GM13976 (cell line): Measurements from ENCODE around the gene TRPC4AP.

ENCODE experiments used
- DNase-seq: peaks from one replicate; pipeline ENCODE4 v3.0.0; 2012; ENCODE audit warnings: low spot score
- in situ Hi-C: fragments of 300-500 bp; cut with MboI; formaldehyde crosslinking; loops from one replicate; pipeline ENCODE4 v1.12.0; 2022; ENCODE audit warnings: low sequenced_read_pairs, mixed read lengths, inconsistent platforms; ENCODE audit not compliant: unreplicated experiment
- TF ChIP-seq, protein P1 (sequence below): IDR thresholded peaks from 2 replicates; pipeline ENCODE4 v1.5.1; 2012; ENCODE audit warnings: borderline replicate concordance, mild to moderate bottlenecking; ENCODE audit not compliant: insufficient read depth; ENCODE audit errors: extremely low read depth, missing control alignments, control extremely low read depth

Gene TRPC4AP

DNA sequence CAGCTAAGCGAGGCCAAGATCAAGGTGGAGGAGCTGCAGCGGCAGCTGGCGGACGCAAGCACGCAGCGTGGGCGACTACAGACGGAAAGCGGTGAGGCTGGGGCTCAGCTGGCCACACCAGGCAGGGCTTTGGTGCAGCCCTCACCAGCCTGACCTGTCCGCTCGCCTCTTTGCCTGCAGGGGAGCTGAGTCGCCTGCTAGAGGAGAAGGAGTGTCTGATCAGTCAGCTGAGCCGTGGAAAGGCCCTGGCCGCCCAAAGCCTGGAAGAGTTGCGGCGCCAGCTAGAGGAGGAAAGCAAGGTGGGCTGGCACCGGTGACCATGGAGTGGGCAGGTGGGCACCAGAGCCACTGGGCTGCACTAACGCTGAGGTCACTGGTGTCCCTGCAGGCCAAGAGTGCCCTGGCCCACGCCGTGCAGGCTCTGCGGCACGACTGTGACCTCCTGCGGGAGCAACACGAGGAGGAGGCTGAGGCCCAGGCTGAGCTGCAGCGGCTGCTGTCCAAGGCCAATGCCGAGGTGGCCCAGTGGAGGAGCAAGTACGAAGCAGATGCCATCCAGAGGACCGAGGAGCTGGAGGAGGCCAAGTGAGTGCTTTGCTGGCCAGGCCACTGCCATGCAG is 94.2 kb downstream of the TRPC4AP start:
- no peak for DNase-seq
- in situ Hi-C loops: no loop called here
- TF ChIP-seq, protein P1, sequence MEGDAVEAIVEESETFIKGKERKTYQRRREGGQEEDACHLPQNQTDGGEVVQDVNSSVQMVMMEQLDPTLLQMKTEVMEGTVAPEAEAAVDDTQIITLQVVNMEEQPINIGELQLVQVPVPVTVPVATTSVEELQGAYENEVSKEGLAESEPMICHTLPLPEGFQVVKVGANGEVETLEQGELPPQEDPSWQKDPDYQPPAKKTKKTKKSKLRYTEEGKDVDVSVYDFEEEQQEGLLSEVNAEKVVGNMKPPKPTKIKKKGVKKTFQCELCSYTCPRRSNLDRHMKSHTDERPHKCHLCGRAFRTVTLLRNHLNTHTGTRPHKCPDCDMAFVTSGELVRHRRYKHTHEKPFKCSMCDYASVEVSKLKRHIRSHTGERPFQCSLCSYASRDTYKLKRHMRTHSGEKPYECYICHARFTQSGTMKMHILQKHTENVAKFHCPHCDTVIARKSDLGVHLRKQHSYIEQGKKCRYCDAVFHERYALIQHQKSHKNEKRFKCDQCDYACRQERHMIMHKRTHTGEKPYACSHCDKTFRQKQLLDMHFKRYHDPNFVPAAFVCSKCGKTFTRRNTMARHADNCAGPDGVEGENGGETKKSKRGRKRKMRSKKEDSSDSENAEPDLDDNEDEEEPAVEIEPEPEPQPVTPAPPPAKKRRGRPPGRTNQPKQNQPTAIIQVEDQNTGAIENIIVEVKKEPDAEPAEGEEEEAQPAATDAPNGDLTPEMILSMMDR: no peak

DNA sequence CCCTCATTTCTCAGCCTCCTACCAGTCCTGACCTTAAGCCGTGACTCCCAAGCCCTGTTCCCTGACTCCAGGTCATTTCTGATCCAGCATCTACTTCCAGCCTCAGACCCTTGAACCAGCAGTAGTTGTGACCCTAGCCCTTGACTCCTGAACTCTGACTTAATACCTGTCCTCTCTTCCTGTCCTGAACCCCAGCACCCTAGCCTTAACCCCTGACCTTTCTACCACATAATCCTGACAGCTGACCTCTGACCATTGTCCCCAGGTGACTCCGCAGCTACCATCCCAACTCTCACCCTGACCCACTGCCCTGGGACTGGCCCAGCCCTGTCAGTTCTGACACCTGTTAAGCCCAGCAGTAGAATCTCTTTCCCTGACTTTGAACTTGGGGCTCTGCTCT is 94.8 kb downstream of the TRPC4AP start:
- TF ChIP-seq, protein P1: no peak
- no peak for DNase-seq
- in situ Hi-C loops: no loop called here

DNA sequence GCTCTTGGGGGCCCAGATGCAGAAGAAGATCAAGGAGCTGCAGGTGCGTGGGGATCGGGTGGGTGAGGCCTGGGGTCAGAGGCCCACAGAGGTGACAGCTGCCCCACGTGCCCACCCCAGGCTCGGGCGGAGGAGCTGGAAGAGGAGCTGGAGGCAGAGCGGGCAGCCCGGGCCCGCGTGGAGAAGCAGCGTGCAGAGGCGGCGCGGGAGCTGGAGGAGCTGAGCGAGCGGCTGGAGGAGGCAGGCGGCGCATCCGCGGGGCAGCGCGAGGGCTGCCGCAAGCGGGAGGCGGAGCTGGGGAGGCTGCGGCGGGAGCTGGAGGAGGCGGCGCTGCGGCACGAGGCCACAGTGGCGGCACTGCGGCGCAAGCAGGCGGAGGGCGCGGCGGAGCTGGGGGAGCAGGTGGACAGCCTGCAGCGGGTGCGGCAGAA is 95.5 kb downstream of the TRPC4AP start:
- no peak for DNase-seq
- in situ Hi-C loops: no loop called here
- TF ChIP-seq, protein P1: no peak

GRCh38 chr20:34996243-34997028 is 96.2 kb downstream of the TRPC4AP start:
- TF ChIP-seq, protein P1: no peak
- DNase-seq: no peak
- in situ Hi-C loops: no loop called here

DNA sequence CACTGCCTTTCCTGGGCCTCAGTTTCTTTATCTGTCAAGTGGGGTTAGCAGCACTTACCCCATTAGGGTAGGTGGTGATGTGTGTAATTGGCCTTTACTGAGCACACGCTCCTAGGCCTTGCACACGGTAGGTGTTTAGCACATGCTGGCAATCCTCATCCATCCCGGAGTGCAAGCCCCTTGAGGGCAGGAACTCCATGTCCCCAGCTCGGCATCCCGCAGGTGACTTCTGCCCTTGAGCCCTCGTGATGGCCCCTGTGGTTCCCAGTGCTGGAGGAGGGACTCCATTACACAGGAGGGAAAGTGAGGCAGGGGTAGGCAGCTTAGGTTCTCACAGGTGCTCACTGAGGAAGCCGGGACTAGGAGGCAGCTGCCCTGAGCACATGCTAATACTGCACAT is 96.9 kb downstream of the TRPC4AP start:
- TF ChIP-seq, protein P1: no peak
- DNase-seq: no peak
- in situ Hi-C loops: no loop called here

GRCh38 chr20:34995192-34995591 is 97.4 kb downstream of the TRPC4AP start:
- no peak for DNase-seq
- in situ Hi-C loops: no loop called here
- TF ChIP-seq, protein P1: no peak
